PC-9 (cell line): ENCODE data around the gene GXYLT1. TPM values are rescaled to one million over a fixed set of nuclear protein-coding genes. Genes with fewer than 3 reads are reported as not detected.

Source experiments
- BruUV-seq: library from RNA; stranded (reverse); fragments of 400-500 nt; replicated peaks from 2 replicates; lab custom pipeline; 2021; lab: Mats Ljungman, UMichigan
- CTCF ChIA-PET: fragments of 300-600 bp; sonication (Branson Sonifier 250); formaldehyde crosslinking; loops from one replicate; lab custom pipeline; 2022; ENCODE audit warnings: antibody characterized with exemption; lab: Charles Lee
- POLR2A ChIA-PET: fragments of 300-600 bp; sonication (Branson Sonifier 250); formaldehyde crosslinking; loops from one replicate; lab custom pipeline; 2022; ENCODE audit warnings: antibody characterized with exemption; ENCODE audit not compliant: unreplicated experiment; lab: Charles Lee
- DNase-seq, 2 experiments: peaks; one replicate each; pipeline versions ENCODE4 v3.0.0 to v3.0.0-alpha.2; 2015 to 2022; ENCODE audit warnings: mixed read lengths in 1 of 2
- H2AFZ ChIP-seq: fragments of 200-600 bp; sonication (generic); 2 replicates; pipeline ENCODE4 v1.8.1; 2017; ENCODE audit warnings: antibody characterized with exemption
- H3F3A ChIP-seq: fragments of 200-600 bp; sonication (generic); 2 replicates; pipeline ENCODE4 v1.8.1; 2017; ENCODE audit warnings: antibody characterized with exemption, mild to moderate bottlenecking, low read depth; ENCODE audit not compliant: insufficient read depth
- H3K27ac ChIP-seq: fragments of 200-600 bp; sonication (generic); 2 replicates; pipeline ENCODE4 v1.6.1; 2016; ENCODE audit warnings: mixed run types
- H3K27me3 ChIP-seq: fragments of 200-600 bp; sonication (generic); 2 replicates; pipeline ENCODE4 v1.6.1; 2016; ENCODE audit warnings: low read depth, mixed run types; ENCODE audit not compliant: insufficient read depth
- H3K36me3 ChIP-seq: fragments of 200-600 bp; sonication (generic); 2 replicates; pipeline ENCODE4 v1.6.1; 2016; ENCODE audit warnings: low read depth, mixed run types
- H3K4me1 ChIP-seq: fragments of 200-600 bp; sonication (generic); replicated peaks from 2 replicates; pipeline ENCODE4 v1.6.1; 2016; ENCODE audit warnings: mixed run types; ENCODE audit not compliant: insufficient read depth
- H3K4me2 ChIP-seq: fragments of 200-600 bp; sonication (generic); 2 replicates; pipeline ENCODE4 v1.6.1; 2017; ENCODE audit warnings: mixed run types
- H3K4me3 ChIP-seq: fragments of 200-600 bp; sonication (generic); 2 replicates; pipeline ENCODE4 v1.6.1; 2016; ENCODE audit warnings: mixed run types
- H3K79me2 ChIP-seq: fragments of 200-600 bp; sonication (generic); 2 replicates; pipeline ENCODE4 v1.6.1; 2017; ENCODE audit warnings: low read depth, mixed run types
- H3K9me2 ChIP-seq: fragments of 200-600 bp; sonication (generic); 2 replicates; pipeline ENCODE4 v1.8.1; 2017; ENCODE audit warnings: mild to moderate bottlenecking; ENCODE audit not compliant: insufficient read depth
- H3K9me3 ChIP-seq: fragments of 200-600 bp; sonication (generic); 2 replicates; pipeline ENCODE4 v1.8.1; 2016; ENCODE audit warnings: low read depth; ENCODE audit not compliant: insufficient read depth
- H4K20me1 ChIP-seq: fragments of 200-600 bp; sonication (generic); 2 replicates; pipeline ENCODE4 v1.8.1; 2017; ENCODE audit not compliant: insufficient read depth
- CTCF ChIP-seq: fragments of 200-600 bp; sonication (generic); conservative IDR thresholded peaks from 2 replicates; pipeline ENCODE4 v1.6.1; 2017; ENCODE audit warnings: mixed run types, antibody characterized with exemption, mild to moderate bottlenecking, moderate library complexity
- EZH2 ChIP-seq: fragments of 200-600 bp; sonication (generic); IDR thresholded peaks from 2 replicates; pipeline ENCODE4 v1.8.0; 2017; ENCODE audit warnings: antibody characterized with exemption, low read depth
- intact Hi-C: fragments of 100-400 bp; cut with micrococcal nuclease; formaldehyde crosslinking; loops from one replicate; pipeline ENCODE4 v1.10.0; 2022; ENCODE audit not compliant: unreplicated experiment
- total RNA-seq: library from RNA; stranded (reverse); gene quantifications from 2 replicates; pipeline ENCODE4 v1.2.3, GENCODE V29; 2021

The GXYLT1 gene
- total RNA-seq, 1 experiment from 2014 or later = 7.8 TPM

- ChIA-PET POLR2A (no interaction called here), CTCF (no interaction called here)
- intact Hi-C loops = no loop called here
- Histone ChIP-seq H3F3A (no peaks in the 10 kb centered on the region; the same call in 1 of the 2 replicates), H3K4me3 (no peak overlapping the region), H3K9me2 (no peaks in the 10 kb centered on the region), H3K4me1 (peaks cover 5% of the 10 kb centered on the region), H3K4me2 (no peak overlapping the region), H3K27ac (no peak overlapping the region), H3K27me3 (no peaks in the 10 kb centered on the region), H2AFZ (no peak overlapping the region), H4K20me1 (0 out of 2 replicates have a peak, but pooled peaks cover 3% of the 10 kb centered on the region), H3K36me3 (no peaks in the 10 kb centered on the region), H3K9me3 (no peaks in the 10 kb centered on the region), H3K79me2 (no peaks in the 10 kb centered on the region)
- DNase-seq = no peak
- BruUV-seq = no TSS peak
- TF ChIP-seq EZH2 = no peak
- TF ChIP-seq CTCF = no peak
Measured at GRCh38 chr12:42163913-42164312, 19.2 kb upstream of the GXYLT1 start.

GRCh38 chr12:42162965-42163364, 18.3 kb upstream of the GXYLT1 start:
- Histone ChIP-seq H4K20me1 (0 out of 2 replicates have a peak, but pooled peaks cover 3% of the 10 kb centered on the region), H3K9me3 (no peaks in the 10 kb centered on the region), H3K4me3 (no peak overlapping the region), H3K27ac (no peak overlapping the region), H3K79me2 (no peaks in the 10 kb centered on the region), H3K9me2 (no peaks in the 10 kb centered on the region), H3K4me1 (peaks cover 5% of the 10 kb centered on the region), H3K4me2 (no peak overlapping the region), H3F3A (no peaks in the 10 kb centered on the region; the same call in 1 of the 2 replicates), H3K36me3 (0 out of 2 replicates have a peak, but pooled peaks cover 6% of the 10 kb centered on the region), H2AFZ (no peak overlapping the region), H3K27me3 (no peaks in the 10 kb centered on the region)
- ChIA-PET CTCF (no interaction called here), POLR2A (no interaction called here)
- intact Hi-C loops = no loop called here
- no peak for DNase-seq
- no TSS peak for BruUV-seq
- TF ChIP-seq EZH2 = no peak
- TF ChIP-seq CTCF = no peak

- no peak for TF ChIP-seq EZH2
- TF ChIP-seq CTCF = no peak
- BruUV-seq = no TSS peak
- Histone ChIP-seq H3K27me3 (no peaks in the 10 kb centered on the region), H3K27ac (peak overlapping the region; percentile 2; the same call in 1 of the 2 replicates), H3K9me3 (no peaks in the 10 kb centered on the region), H3K36me3 (0 out of 2 replicates have a peak, but pooled peaks cover 6% of the 10 kb centered on the region), H4K20me1 (0 out of 2 replicates have a peak, but pooled peaks cover 3% of the 10 kb centered on the region), H3K79me2 (no peaks in the 10 kb centered on the region), H3K4me2 (no peak overlapping the region), H2AFZ (no peak overlapping the region), H3K4me1 (peaks cover 5% of the 10 kb centered on the region), H3K4me3 (no peak overlapping the region), H3K9me2 (no peaks in the 10 kb centered on the region), H3F3A (no peaks in the 10 kb centered on the region; the same call in 1 of the 2 replicates)
- DNase-seq = no peak
- POLR2A ChIA-PET = no interaction called here
- intact Hi-C loops = no loop called here
- CTCF ChIA-PET = no interaction called here
Measured at GRCh38 chr12:42162193-42162592, 17.5 kb upstream of the GXYLT1 start.
